HG02885 (cell line): ENCODE measurements around the gene MBNL1.
"Not testable (repeated sequence)": the region's sequence is repeated elsewhere in the genome, so short reads cannot be mapped to it uniquely, and the experiment has no call there.

Experiments used
- ATAC-seq: cut with Tn5 transposase; IDR thresholded peaks from one replicate; pipeline ENCODE4 v1.9.1; 2021; ENCODE audit warnings: mild to moderate bottlenecking; ENCODE audit not compliant: unreplicated experiment, poor library complexity

Gene MBNL1

GRCh38 chr3:152391671-152392070 lies 122.9 kb downstream of the MBNL1 start:
- ATAC-seq: no peak

- ATAC-seq: no peak
Measured at GRCh38 chr3:152392272-152392880, 123.6 kb downstream of the MBNL1 start.

- no peak for ATAC-seq
Measured at GRCh38 chr3:152394246-152394645, 125.5 kb downstream of the MBNL1 start.

GRCh38 chr3:152395764-152396163 lies 127.0 kb downstream of the MBNL1 start:
- ATAC-seq: no peak

GRCh38 chr3:152396867-152397266 lies 128.1 kb downstream of the MBNL1 start:
- no peak for ATAC-seq

GRCh38 chr3:152397348-152397747 lies 128.6 kb downstream of the MBNL1 start:
- ATAC-seq: not testable (repeated sequence)

GRCh38 chr3:152398495-152398894 lies 129.8 kb downstream of the MBNL1 start:
- peak; percentile 41 for ATAC-seq

GRCh38 chr3:152399374-152399773 lies 130.6 kb downstream of the MBNL1 start:
- no peak for ATAC-seq

- no peak for ATAC-seq
Measured at GRCh38 chr3:152400887-152401286, 132.2 kb downstream of the MBNL1 start.

- peak; percentile 40 for ATAC-seq
Measured at GRCh38 chr3:152402695-152403451, 134.1 kb downstream of the MBNL1 start.

GRCh38 chr3:152403632-152404066 lies 134.9 kb downstream of the MBNL1 start:
- ATAC-seq: no peak

GRCh38 chr3:152404976-152405375 lies 136.2 kb downstream of the MBNL1 start:
- ATAC-seq: no peak

- no peak for ATAC-seq
Measured at GRCh38 chr3:152405915-152406802, 137.4 kb downstream of the MBNL1 start.

GRCh38 chr3:152413240-152413639 lies 144.5 kb downstream of the MBNL1 start:
- no peak for ATAC-seq

- no peak for ATAC-seq
Measured at GRCh38 chr3:152416808-152417580, 148.3 kb downstream of the MBNL1 start.

GRCh38 chr3:152419748-152420147 lies 151.0 kb downstream of the MBNL1 start:
- ATAC-seq: no peak

GRCh38 chr3:152421162-152421561 lies 152.4 kb downstream of the MBNL1 start:
- no peak for ATAC-seq

- ATAC-seq: no peak
Measured at GRCh38 chr3:152426393-152426792, 157.7 kb downstream of the MBNL1 start.

GRCh38 chr3:152428577-152428976 lies 159.8 kb downstream of the MBNL1 start:
- ATAC-seq: no peak
